Hindlimb muscle (tissue), 1 donor: Measurements from ENCODE around the gene KCP. TPM values are rescaled to one million over a fixed set of nuclear protein-coding genes. Genes with fewer than 3 reads are reported as not detected.

Source experiments
- DNase-seq: peaks from one replicate; pipeline ENCODE4 v3.0.0-alpha.2; 2013
- polyA plus RNA-seq: library from polyadenylated mRNA; unstranded; fragments of 120-200 nt; gene quantifications from one replicate; pipeline ENCODE4 v1.2.1, GENCODE V29; 2013; ENCODE audit not compliant: insufficient read length

The KCP gene
- polyA plus RNA-seq, 1 donor = 2.2 TPM

- DNase-seq = no peak
Observed at GRCh38 chr7:128838109-128838779, 72.3 kb downstream of the KCP start.

GRCh38 chr7:128837521-128837921, 73.0 kb downstream of the KCP start:
- no peak for DNase-seq

- DNase-seq = no peak
Observed at GRCh38 chr7:128836729-128837348, 73.7 kb downstream of the KCP start.

GRCh38 chr7:128835790-128836641, 74.5 kb downstream of the KCP start:
- peak; percentile 49 for DNase-seq

GRCh38 chr7:128835231-128835751, 75.2 kb downstream of the KCP start:
- DNase-seq = no peak

GRCh38 chr7:128833946-128834325, 76.6 kb downstream of the KCP start:
- DNase-seq = no peak

GRCh38 chr7:128833148-128833945, 77.2 kb downstream of the KCP start:
- DNase-seq = peak; percentile 93

GRCh38 chr7:128832880-128833147, 77.7 kb downstream of the KCP start:
- no peak for DNase-seq

GRCh38 chr7:128831994-128832879, 78.3 kb downstream of the KCP start:
- DNase-seq = peak; percentile 86

GRCh38 chr7:128831178-128831993, 79.1 kb downstream of the KCP start:
- DNase-seq = peak; percentile 80

- DNase-seq = peak; percentile 79
Observed at GRCh38 chr7:128830231-128831177, 80.0 kb downstream of the KCP start, which contains the start of gene FLNC. FLNC (plus strand) TSS chr7:128830406; CDS start chr7:128830638, 232 bp downstream.

GRCh38 chr7:128829391-128830166, 80.9 kb downstream of the KCP start:
- peak; percentile 42 for DNase-seq

GRCh38 chr7:128827971-128828711, 82.4 kb downstream of the KCP start:
- no peak for DNase-seq

- DNase-seq = peak; percentile 36
Observed at GRCh38 chr7:128827248-128827958, 83.1 kb downstream of the KCP start.

GRCh38 chr7:128826916-128827247, 83.6 kb downstream of the KCP start:
- no peak for DNase-seq
